OCI-LY3 (cell line): ENCODE measurements around the gene SEMA5B.

Experiments used
- H2AFZ ChIP-seq: fragments of 200-600, 300-600 bp; shearing (Covaris generic); 2 replicates; pipeline ENCODE4 v1.6.0; 2014; ENCODE audit warnings: antibody characterized with exemption, low read depth, low read length
- H3K27ac ChIP-seq: fragments of 200-600, 300-600 bp; sonication (generic); 2 replicates; pipeline ENCODE4 v1.5.1; 2014; ENCODE audit warnings: mild to moderate bottlenecking, low read length, moderate library complexity, mixed read lengths
- H3K27me3 ChIP-seq: fragments of 200-600, 300-600 bp; sonication (generic); 2 replicates; pipeline ENCODE4 v1.6.1; 2014; ENCODE audit warnings: low read depth, low read length, mixed read lengths
- H3K36me3 ChIP-seq: fragments of 200-600, 300-600 bp; sonication (generic); replicated peaks from 2 replicates; pipeline ENCODE3; 2014; ENCODE audit warnings: low read depth, low read length, mixed read lengths
- H3K4me1 ChIP-seq: fragments of 300-600, 200-600 bp; sonication (generic); 2 replicates; pipeline ENCODE4 v1.6.1; 2014; ENCODE audit warnings: low read length, mixed read lengths
- H3K4me2 ChIP-seq: fragments of 200-600, 300-600 bp; sonication (generic); 2 replicates; pipeline ENCODE4 v1.6.1; 2014; ENCODE audit warnings: low read length, mixed read lengths
- H3K4me3 ChIP-seq: fragments of 300-600, 200-600 bp; sonication (generic); 2 replicates; pipeline ENCODE4 v1.5.1; 2014; ENCODE audit warnings: antibody characterized with exemption, mild to moderate bottlenecking, low read length, moderate library complexity
- H3K79me2 ChIP-seq: fragments of 300-600, 200-600 bp; shearing (Covaris generic); 2 replicates; pipeline ENCODE4 v1.6.1; 2014; ENCODE audit warnings: mild to moderate bottlenecking, low read length, mixed read lengths
- H3K9ac ChIP-seq: fragments of 300-600, 200-600 bp; shearing (Covaris generic); 2 replicates; pipeline ENCODE4 v1.6.0; 2014; ENCODE audit warnings: mild to moderate bottlenecking, low read length, moderate library complexity
- H3K9me3 ChIP-seq: fragments of 200-600, 300-600 bp; shearing (Covaris generic); 2 replicates; pipeline ENCODE4 v1.6.1; 2014; ENCODE audit warnings: low read length, mixed read lengths; ENCODE audit not compliant: insufficient read depth
- H4K20me1 ChIP-seq: fragments of 200-600, 300-600 bp; sonication (generic); 2 replicates; pipeline ENCODE4 v1.6.1; 2016; ENCODE audit warnings: low read length, mixed read lengths; ENCODE audit not compliant: insufficient read depth
- CTCF ChIP-seq: fragments of 200-600, 300-600 bp; sonication (generic); IDR thresholded peaks from 2 replicates; pipeline ENCODE4 v1.5.1; 2014; ENCODE audit warnings: antibody characterized with exemption, low read length, low read depth
- EZH2phosphoT487 ChIP-seq: fragments of 200-600 bp; shearing (Covaris generic); IDR thresholded peaks from 2 replicates; pipeline ENCODE4 v1.6.1; 2018; ENCODE audit warnings: antibody characterized with exemption, mixed run types, low read depth

The SEMA5B gene

GRCh38 chr3:122868322-122868721, 159.2 kb downstream of the SEMA5B start:
- Histone ChIP-seq H3K27me3 (no peaks in the 10 kb centered on the region), H3K4me1 (0 out of 2 replicates have a peak, but pooled peaks cover 4% of the 10 kb centered on the region), H2AFZ (no peak overlapping the region), H3K4me3 (no peak overlapping the region), H3K79me2 (no peaks in the 10 kb centered on the region), H3K9me3 (no peaks in the 10 kb centered on the region), H3K4me2 (no peak overlapping the region), H3K36me3 (no peaks in the 10 kb centered on the region), H4K20me1 (no peaks in the 10 kb centered on the region), H3K27ac (no peak overlapping the region), H3K9ac (no peak overlapping the region)
- TF ChIP-seq CTCF: no peak
- no peak for TF ChIP-seq EZH2phosphoT487

- Histone ChIP-seq H3K4me2 (no peak overlapping the region), H4K20me1 (no peaks in the 10 kb centered on the region), H3K9ac (no peak overlapping the region), H3K4me1 (no peaks in the 10 kb centered on the region), H3K79me2 (no peaks in the 10 kb centered on the region), H3K27ac (no peak overlapping the region), H3K36me3 (no peaks in the 10 kb centered on the region), H3K4me3 (no peak overlapping the region), H2AFZ (no peak overlapping the region), H3K9me3 (no peaks in the 10 kb centered on the region), H3K27me3 (no peaks in the 10 kb centered on the region)
- no peak for TF ChIP-seq CTCF
- no peak for TF ChIP-seq EZH2phosphoT487
These were observed 163.1 kb downstream of the SEMA5B start for GRCh38 chr3:122864498-122864897.

- Histone ChIP-seq H4K20me1 (no peaks in the 10 kb centered on the region), H3K36me3 (no peaks in the 10 kb centered on the region), H3K27ac (no peak overlapping the region), H3K9me3 (no peaks in the 10 kb centered on the region), H3K9ac (no peak overlapping the region), H3K79me2 (no peaks in the 10 kb centered on the region), H2AFZ (no peak overlapping the region), H3K4me2 (no peak overlapping the region), H3K27me3 (no peaks in the 10 kb centered on the region), H3K4me1 (no peaks in the 10 kb centered on the region), H3K4me3 (no peak overlapping the region)
- TF ChIP-seq EZH2phosphoT487: no peak
- no peak for TF ChIP-seq CTCF
These were observed 165.2 kb downstream of the SEMA5B start for GRCh38 chr3:122862381-122862780.
